ENCODE data around the gene ADGRA3. TPM values are rescaled to one million over a fixed set of nuclear protein-coding genes. Genes with fewer than 3 reads are reported as not detected.

ADGRA3 gene
- polyA plus RNA-seq, 2 donors: 4.3 to 4.8 TPM

- no peak overlapping the region for H3K4me3 ChIP-seq (ENCODE audit: low read depth in 1 of 2, low read length in 2 of 2)
- no peaks in the 10 kb centered on the region for H3K9me3 ChIP-seq (ENCODE audit: control insufficient read depth in 2 of 2, insufficient read depth in 1 of 2, low read depth in 1 of 2, low read length in 1 of 2)
- no peak overlapping the region for H3K27ac ChIP-seq (ENCODE audit: low read depth in 2 of 2, low read length in 1 of 2)
- WGBS, 2 donors: 56 to 68% methylated on average over 5 of the region's 5 CpGs
- no peaks in the 10 kb centered on the region for H3K4me1 ChIP-seq (ENCODE audit: control insufficient read depth in 2 of 2, insufficient read depth in 2 of 2, low read length in 1 of 2)
- no peaks in the 10 kb centered on the region for H3K27me3 ChIP-seq (ENCODE audit: control insufficient read depth in 1 of 2, insufficient read depth in 2 of 2, low read length in 2 of 2)
- no peaks in the 10 kb centered on the region for H3K36me3 ChIP-seq (ENCODE audit: control insufficient read depth in 2 of 2, insufficient read depth in 2 of 2, low read length in 1 of 2)
These were observed 176.4 kb downstream of the ADGRA3 start for GRCh38 chr4:22339491-22339890.

DNA sequence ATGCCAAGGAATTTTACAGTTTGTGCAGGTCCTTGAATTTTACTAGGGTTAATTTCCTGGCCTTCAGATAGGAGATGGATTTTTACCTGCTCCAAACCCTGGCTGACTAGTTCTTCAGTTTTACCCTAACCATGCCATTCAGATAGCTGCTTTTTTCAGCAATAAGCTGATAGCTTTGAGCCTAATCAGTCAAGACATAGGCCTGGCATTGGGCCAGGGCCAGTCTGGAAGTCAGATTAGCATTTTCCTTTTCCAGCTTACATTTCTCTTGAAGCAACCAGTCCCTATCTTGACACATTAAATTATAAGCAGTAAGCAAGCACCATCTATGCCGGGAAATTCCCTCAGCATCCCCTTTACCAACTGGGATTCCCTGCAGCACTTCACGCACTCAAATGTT is 177.1 kb downstream of the ADGRA3 start:
- no peaks in the 10 kb centered on the region for H3K4me1 ChIP-seq (ENCODE audit: control insufficient read depth in 2 of 2, insufficient read depth in 2 of 2, low read length in 1 of 2)
- no peaks in the 10 kb centered on the region for H3K36me3 ChIP-seq (ENCODE audit: control insufficient read depth in 2 of 2, insufficient read depth in 2 of 2, low read length in 1 of 2)
- WGBS, 2 donors: 92 to 93% methylated on average over 2 of the region's 2 CpGs
- no peaks in the 10 kb centered on the region for H3K27me3 ChIP-seq (ENCODE audit: control insufficient read depth in 1 of 2, insufficient read depth in 2 of 2, low read length in 2 of 2)
- H3K4me3 ChIP-seq (ENCODE audit: low read depth in 1 of 2, low read length in 2 of 2): no peak overlapping the region
- H3K27ac ChIP-seq (ENCODE audit: low read depth in 2 of 2, low read length in 1 of 2): no peak overlapping the region
- H3K9me3 ChIP-seq (ENCODE audit: control insufficient read depth in 2 of 2, insufficient read depth in 1 of 2, low read depth in 1 of 2, low read length in 1 of 2): no peaks in the 10 kb centered on the region

Other genes with a start within 250 kb of the ADGRA3 start
- gene GBA3, start 176.9 kb upstream of the ADGRA3 start, polyA plus RNA-seq: under 1 TPM in 1 of 2 donors, not detected in 1; 0.02 TPM